ENCODE results near the gene PRKCB.
"Not testable (repeated sequence)": the region's sequence is repeated elsewhere in the genome, so short reads cannot be mapped to it uniquely, and the experiment has no call there.

PRKCB gene

DNA sequence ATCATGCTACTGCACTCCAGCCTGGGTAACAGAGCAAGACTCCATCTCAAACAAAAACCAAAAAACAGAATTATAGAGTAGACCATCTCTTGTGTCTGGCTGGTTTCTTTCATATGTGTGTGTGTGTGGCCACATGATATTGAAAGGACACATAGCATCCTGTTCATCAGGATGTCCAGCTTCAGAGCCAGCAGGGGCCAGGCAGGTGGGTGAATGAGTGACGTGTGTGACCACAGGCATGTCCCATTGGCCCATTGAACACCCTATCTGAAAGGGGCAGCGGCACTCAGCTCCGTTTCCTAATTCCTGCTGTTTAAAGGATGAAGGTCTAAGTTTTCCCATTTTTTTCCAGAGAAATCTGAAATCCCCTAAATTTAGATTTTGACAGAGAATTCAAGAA lies 174.2 kb downstream of the PRKCB start:
- no peak for DNase-seq (ENCODE audit: low read depth)

- peak; percentile 73 for DNase-seq (ENCODE audit: low read depth)
Measured at GRCh38 chr16:24010440-24011089, 174.8 kb downstream of the PRKCB start.

GRCh38 chr16:24011237-24011636 lies 175.5 kb downstream of the PRKCB start:
- DNase-seq (ENCODE audit: low read depth) = no peak

DNA sequence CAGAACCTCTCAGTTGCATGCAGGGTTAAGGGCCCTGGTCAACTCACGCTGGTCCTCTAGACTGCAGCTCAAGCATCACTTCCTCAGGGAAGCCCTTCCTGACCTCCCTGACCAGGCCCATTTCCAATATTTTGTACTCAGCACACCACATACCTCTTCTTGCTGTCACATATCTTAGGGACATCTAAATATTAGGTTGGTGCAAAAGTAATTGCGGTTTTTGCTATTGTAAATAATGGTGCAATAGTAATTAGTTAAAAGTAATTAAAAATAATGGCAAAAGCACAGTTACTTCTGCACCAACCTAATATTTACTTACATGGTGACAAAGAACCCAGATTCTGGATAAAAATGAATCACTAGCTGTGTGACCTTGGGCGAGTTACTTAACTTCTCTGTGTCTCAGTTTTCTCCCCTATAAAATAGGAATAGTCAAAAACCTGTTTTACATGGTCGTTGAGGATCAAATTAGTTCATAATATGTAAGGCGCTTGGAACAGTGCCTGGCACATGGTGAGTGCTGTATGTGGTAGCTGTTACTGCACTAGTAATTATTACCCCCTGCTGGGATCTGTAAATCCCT lies 177.4 kb downstream of the PRKCB start:
- no peak for DNase-seq (ENCODE audit: low read depth)

- peak; percentile 50 for DNase-seq (ENCODE audit: low read depth)
Measured at GRCh38 chr16:24013864-24014645, 178.3 kb downstream of the PRKCB start.

DNA sequence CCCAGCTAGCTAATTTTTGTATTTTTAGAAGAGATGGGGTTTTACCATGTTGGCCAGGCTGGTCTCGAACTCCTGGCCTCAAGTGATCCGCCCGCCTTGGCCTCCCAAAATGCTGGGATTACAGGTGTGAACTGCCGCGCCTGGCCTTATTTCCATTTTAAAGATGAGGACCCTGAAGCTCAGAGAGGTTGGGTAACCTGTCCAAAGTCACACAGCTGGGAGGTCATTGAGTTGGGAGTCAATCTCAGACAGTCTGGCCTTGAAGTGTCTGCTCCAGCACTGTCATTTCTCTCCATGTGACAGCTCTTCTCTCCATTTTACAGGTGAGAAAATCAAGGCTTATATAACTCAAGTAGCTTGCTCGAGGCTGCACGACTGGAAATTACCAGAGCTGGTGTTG lies 179.2 kb downstream of the PRKCB start:
- not testable (repeated sequence) for DNase-seq (ENCODE audit: low read depth)

- DNase-seq (ENCODE audit: low read depth) = no peak
Measured at GRCh38 chr16:24015923-24016322, 180.1 kb downstream of the PRKCB start.

DNA sequence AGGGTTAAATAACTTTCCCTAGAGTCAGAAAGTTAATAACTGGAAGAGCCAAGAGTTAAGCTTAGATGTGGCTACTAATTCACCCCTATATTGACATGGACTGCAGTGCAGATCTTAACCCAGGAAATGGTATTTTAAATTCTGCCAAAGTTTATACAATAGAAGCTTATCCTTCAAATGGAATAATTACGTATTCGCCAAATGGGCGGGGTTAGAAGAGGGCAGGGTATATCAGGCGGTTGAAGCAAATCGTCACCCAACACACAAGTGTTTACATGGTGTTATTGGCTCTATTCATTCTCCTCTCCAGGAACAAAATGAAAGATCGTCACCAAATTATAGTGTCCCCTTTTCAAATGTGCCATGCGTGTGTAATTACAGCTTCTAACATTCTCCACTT lies 182.7 kb downstream of the PRKCB start:
- DNase-seq (ENCODE audit: low read depth) = no peak

- DNase-seq (ENCODE audit: low read depth) = no peak
Measured at GRCh38 chr16:24022797-24023196, 187.0 kb downstream of the PRKCB start.

DNA sequence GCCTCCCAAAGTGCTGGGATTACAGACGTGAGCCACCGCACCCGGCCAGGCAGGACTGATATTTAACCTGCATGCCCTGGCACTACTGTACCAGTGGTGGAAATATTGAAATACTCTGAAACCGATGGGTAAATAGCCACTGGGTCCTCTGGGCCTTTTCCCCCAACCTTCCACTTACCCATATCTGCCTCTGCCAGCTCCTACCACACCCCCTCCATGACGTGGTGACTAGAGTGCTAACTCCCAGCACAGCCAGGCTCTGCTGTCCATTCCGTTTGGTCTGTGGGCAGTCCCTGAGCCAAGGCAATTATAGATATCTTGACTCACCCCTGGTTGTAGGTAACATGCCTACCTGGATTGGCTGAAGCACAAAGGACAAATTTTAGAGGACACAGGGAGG lies 187.8 kb downstream of the PRKCB start:
- no peak for DNase-seq (ENCODE audit: low read depth)

GRCh38 chr16:24024971-24025370 lies 189.2 kb downstream of the PRKCB start:
- DNase-seq (ENCODE audit: low read depth) = no peak

DNA sequence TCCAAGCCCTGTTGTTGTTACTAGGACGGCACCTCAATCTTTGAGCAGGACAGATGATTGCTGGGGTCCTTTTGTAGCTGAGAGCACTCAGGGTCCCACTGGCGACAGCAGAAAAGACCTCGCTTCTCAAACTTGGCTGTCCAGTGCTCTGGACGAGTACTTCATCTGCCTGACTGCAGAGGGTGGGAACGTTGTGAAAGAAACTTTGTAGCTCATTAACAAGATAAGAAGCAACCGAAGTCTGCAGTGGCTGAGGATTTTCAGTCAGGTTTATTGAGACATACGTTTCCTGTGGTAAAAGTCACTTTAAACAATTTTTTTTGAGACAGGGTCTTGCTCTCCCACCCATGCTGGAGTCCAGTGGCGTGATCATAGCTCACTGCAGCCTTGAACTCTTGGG lies 191.7 kb downstream of the PRKCB start:
- DNase-seq (ENCODE audit: low read depth) = no peak

DNA sequence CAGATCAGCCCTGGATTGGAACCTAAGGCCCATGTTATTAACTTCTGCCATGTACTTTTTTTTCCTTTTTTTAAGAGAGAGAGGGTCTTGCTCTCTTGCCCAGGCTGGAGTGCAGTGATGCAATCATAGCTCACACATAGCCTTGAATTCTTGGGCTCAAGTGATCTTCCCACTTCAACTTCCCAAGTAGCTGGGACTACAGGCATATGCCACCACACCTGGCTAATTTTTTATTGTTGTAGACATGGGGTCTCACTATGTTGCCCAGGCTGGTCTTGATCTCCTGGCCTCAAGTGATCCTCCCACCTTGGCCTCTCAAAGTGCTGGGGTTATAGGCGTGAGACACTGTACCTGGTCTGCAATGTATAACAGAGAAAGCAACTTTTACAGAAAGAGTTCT lies 194.1 kb downstream of the PRKCB start:
- DNase-seq (ENCODE audit: low read depth) = not testable (repeated sequence)

DNA sequence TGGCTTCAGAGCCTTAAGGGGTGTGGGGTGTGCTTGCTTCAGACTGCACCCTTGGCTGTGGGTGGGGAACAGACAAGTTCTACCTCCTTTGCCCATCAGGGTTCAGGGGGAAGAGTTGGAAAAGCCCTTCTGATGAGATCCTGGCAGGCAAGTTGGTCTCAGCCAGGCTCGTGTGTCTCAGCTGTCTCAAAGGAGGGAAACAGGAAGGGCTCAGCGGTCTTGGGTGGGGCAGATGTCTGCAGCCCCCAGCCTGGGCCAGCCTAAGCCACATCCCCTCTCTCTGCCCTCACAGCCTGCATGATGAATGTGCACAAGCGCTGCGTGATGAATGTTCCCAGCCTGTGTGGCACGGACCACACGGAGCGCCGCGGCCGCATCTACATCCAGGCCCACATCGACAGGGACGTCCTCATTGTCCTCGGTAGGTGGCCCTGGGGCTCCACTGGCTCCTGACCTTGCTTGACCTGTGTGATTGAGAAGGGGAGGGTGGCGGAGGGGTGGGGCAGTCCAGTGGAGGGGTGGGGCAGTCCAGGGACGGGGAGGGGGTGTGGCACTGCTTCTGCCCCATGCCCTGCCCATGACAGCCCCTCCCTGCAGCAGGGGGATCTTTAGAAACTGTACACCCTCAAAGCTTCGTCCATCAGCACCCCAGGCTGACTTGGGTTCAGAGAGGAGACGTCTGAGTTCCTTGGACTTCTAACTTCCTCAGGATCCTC lies 199.5 kb downstream of the PRKCB start:
- DNase-seq (ENCODE audit: low read depth) = no peak

GRCh38 chr16:24036038-24036543 lies 200.3 kb downstream of the PRKCB start:
- DNase-seq (ENCODE audit: low read depth) = no peak

- peak; percentile 31 for DNase-seq (ENCODE audit: low read depth)
Measured at GRCh38 chr16:24036614-24037013, 200.8 kb downstream of the PRKCB start.

- DNase-seq (ENCODE audit: low read depth) = no peak
Measured at GRCh38 chr16:24037335-24037734, 201.6 kb downstream of the PRKCB start.

DNA sequence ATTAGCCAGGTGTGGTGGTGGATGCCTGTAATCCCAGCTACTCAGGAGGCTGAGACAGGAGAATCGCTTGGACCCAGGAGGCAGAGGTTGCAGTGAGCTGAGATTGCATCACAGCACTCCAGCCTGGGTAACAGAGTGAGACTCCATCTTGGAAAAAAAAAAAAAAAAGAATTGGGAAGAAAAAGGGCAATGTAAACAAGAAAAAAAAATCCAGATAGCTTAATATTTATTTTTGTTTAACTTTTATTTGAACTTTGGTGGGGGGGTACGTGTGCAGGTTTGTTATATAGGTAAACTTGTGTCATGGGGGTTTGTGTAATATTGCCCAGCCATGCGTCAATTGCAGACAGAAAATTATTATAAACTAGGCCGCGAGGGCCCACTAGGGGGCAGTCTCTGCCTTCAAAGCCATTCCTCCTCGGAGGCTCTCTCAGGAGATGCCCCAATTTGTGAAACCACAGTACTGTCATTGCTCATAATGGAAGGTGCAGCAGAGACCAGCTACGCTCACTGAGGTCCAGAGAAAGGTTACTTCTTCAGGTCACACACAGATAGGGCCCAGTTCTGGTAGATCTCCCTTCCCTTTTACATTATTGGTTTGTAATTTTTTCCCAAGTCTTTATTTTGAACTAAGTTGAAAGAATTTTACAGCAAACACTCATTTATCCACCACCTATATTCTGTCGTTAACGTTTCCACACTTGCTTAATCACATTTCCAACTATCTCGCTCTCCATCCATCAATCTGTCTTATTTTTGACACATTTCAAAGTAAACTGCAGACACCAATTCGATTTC lies 206.2 kb downstream of the PRKCB start:
- peak; percentile 72 for DNase-seq (ENCODE audit: low read depth)

- DNase-seq (ENCODE audit: low read depth) = no peak
Measured at GRCh38 chr16:24044467-24044866, 208.7 kb downstream of the PRKCB start.

GRCh38 chr16:24045641-24046040 lies 209.9 kb downstream of the PRKCB start:
- DNase-seq (ENCODE audit: low read depth) = no peak

- no peak for DNase-seq (ENCODE audit: low read depth)
Measured at GRCh38 chr16:24046442-24046841, 210.7 kb downstream of the PRKCB start.

DNA sequence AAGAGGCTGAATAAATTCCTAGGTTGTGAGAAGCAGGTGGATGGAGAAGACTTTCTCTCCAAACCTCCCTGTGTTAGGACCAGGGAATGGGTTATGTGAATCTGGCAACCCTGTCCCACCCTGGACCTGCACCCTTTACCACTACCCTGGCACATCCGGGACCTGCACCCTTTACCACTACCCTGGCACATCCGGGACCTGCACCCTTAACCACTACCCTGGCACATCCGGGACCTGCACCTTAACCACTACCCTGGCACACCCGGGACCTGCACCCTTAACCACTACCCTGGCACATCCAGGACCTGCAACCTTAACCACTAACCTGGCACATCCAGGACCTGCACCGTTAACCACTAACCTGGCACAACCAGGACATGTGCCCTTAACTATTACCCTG lies 213.3 kb downstream of the PRKCB start:
- no peak for DNase-seq (ENCODE audit: low read depth)

All from activated T-cell treated with anti-CD3 and anti-CD28 coated beads for 24 hours (primary cell).